Activated T-cell treated with anti-CD3 and anti-CD28 coated beads for 24 hours (primary cell): ENCODE measurements around the gene DNM1.
A peak's percentile ranks its signal among the peaks of the same experiment; 100 is the strongest.
"Not testable (repeated sequence)": the region's sequence is repeated elsewhere in the genome, so short reads cannot be mapped to it uniquely, and the experiment has no call there.

Source experiments
- DNase-seq: peaks from one replicate; pipeline ENCODE4 v3.0.0-alpha.2; 2020; ENCODE audit warnings: low read depth

The DNM1 gene

DNA sequence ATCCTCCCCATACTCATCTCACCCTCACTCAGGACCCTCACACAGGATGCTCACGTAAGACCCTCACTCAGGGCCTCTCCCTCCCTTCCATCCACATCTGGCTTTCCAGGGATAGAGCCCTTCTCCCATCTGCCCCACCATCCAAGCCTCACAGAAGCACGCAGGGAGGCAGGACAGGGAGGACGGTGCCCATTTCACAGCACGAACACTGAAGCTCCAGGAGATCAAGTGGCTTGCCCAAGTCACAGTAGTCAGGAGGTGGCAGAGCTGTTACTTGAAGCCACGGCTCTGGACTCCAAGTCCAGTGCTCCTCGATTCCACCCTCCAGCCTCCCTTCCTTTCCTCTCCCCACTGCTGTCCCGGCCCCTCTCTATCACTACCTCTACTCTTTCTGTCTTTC is 21.7 kb downstream of the DNM1 start:
- no peak for DNase-seq

DNA sequence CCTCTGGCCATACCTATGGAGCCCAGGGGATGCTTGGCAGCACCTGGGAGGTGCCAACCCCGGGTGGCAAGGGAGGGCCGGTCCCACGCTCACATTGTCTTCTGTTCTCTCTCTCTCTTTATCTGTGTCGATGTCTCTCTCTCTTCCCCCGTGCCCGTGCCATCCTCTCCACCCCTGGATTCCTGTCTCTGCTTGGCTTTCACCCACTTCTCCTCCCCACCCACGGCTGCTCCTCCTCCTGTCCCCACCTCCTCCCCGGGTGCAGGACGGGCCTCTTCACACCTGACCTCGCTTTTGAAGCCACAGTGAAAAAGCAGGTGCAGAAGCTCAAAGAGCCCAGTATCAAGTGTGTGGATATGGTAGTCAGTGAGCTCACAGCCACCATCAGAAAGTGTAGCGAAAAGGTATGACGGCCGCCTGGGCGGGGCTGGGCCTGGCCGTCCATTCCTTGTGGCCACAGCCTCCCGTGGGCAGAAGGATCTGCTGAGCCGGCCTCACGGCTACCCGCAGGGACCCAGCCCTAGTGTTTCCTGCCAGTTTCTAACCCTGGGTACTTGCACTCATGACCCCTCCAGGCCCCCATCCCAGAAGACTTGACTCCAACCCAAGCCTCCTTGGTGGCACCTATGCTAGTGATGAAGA is 22.7 kb downstream of the DNM1 start:
- no peak for DNase-seq

DNA sequence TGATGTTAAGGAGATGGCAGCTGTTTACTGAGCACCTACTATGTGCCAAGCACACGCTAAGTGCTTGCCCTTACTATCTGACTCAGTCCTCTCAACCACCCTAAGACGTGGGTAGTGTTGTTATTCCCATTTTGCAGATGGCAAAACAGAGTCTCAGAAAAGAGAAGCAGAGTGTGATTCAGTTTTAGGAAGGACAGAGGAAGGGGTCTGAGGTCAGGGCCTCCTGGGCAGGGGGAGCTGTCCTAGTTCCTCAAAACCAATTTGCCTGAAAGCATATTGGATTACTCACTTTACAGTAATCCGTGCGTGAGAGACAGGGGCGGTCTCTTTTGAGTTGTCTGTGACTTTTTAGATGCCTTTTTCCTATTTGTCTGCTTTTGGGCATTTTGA is 23.2 kb downstream of the DNM1 start:
- DNase-seq: no peak

DNA sequence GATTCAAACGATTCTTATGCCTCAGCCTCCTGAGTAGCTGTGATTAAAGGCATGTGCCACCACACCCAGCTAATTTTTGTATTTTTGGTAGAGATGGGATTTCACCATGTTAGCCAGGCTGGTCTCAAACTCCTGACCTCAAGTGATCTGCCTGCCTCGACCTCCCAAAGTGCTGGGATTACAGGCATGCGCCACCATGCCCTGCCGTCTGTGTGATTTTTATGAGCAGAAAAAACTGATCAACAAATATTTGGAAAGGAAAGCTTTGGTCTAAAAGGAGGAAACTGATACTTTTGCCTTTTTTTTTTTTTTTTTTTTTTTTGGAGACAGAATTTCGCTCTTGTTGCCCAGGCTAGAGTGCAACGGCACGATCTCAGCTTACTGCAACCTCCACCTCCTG is 27.7 kb downstream of the DNM1 start:
- DNase-seq: not testable (repeated sequence)

DNA sequence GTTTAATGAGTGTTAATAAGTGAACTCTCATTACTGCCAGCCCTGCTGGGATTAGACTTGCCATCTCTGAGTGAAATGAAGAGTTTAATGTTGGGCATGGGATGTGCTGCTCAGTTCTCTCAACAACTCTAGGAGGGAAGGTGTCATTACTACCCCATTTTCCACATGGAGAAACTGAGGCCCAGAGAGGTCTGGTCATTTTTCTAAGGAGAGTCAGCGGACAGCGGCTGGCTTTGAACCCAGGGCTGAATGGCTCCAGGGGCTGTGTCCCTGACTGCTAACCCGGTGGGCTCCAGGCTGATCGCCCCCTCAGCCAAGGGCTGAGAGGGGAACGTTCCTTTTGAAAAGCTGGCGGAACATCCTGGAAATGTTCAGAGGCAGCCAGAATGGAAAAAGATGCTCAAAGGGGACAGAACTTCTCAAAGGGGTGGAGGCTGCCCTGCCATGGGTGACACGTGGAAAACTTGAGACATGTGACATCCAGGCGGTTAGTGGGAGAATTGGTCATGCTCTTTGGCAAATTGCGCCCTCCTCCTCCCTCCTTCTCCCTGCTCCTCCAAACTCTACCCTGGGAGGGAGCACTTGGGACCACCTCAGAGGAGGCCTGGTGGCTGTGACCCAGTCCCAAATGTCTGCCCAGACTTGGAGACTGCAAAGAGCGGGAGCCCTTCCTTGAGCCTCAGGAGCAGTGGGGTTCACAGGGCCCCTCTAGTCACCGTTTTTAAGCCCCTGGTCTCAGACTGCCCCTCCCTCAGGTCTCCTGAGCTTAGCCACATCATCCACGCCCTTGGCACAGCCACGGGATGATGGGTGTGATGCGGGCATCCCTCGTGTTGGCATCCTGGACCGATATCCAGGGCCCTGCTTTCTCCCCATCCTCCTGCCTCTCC is 28.7 kb downstream of the DNM1 start:
- no peak for DNase-seq

DNA sequence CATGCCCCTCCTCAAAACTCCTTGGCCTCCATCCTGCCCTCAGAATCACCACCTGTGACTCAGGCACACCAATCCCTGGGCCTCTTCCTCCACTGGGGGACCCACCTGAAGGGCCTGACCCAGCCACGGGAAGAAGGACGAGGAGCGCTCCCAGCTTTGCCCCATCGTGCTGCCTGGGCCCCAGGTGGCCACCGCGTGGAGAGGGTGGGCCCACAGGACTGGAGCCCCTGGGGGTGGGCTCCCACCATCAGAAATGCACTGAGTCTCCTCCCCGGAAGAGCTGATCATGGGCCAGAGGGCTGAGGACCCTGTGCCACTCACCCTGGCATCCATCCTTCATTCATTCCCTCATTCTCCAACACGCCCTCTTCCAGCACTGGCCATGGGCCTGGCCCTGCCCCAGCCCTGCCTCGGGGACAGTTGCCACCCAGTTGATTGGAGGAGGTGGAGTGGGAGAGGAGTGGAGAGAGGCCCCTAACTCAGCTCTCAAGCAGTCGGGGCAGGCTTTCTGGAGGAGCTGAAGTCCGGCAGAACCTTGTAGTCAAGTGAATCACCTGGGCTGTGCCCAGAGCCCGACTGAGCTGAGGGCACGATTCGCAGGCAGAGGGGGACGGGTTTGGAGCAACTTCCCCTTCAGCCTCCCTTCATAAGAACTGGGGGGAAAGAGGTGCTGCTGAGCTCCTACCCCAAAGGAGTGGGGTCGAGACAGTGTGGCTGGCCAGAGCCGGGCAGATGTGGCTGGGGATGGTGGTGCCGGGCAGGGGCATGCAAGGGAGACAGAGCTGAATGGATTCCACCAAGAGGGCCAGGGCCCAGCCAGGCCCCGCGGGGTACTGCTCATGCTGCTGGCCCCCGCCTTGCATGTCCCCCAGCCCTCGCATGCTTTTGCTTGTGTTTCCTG is 29.6 kb downstream of the DNM1 start:
- DNase-seq: no peak

DNA sequence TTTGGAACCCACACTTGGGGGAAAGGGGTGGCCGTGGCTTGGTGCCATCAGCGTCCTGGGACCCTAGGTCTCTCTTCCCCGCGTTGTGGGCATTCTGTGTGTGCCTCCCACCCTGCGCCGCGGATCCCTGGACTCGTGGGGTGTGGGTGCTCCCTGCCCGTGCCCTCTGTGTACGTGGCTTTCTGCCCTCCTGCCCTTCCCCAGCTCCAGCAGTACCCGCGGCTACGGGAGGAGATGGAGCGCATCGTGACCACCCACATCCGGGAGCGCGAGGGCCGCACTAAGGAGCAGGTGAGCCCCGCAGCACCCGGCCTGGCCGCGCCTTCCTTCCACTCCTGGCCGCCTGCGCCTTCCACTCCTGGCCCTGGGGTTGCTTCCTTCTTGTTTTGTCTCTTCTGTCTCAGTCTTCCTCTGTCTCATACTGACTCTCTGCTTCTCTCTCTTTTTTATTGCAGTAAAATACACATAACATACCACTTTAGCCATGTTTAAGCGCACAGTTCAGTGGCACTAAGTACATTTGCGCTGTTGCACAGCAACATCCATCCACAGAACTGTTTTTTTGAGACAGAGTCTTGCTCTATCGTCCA is 30.7 kb downstream of the DNM1 start:
- DNase-seq: no peak

DNA sequence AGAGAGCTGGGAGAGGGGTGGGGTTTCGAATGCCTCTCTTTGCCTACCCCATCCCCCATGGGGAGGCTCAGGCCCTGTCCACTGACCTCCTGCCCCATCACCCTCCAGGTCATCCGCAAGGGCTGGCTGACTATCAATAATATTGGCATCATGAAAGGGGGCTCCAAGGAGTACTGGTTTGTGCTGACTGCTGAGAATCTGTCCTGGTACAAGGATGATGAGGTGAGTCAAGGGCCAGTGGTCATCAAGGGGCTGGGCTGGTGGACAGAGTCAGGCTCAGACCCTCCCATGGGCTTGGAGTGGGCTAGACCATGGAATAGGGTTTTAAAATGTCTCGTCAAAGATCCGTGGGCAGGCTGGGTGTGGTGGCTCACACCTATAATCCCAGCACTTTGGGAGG is 38.9 kb downstream of the DNM1 start:
- DNase-seq: no peak

DNA sequence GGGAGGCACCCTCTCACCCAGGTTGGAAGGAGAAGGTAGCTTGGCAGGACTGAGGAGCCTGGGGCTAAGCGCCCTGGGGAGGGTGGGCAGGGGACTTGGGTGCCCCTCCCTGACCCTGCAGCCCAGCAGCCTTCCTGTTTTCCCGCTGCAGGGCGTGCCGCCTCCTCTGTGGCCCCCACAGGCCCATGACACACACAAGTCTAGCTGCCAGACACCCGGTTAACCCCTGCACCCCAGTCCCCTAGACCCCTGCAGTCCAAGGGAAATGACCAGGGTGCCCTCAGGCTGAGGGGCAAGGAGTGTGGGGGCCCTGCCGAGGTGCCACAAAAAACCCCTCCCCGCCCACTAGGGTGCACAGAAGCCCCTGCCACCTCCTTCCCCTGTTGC is 39.6 kb downstream of the DNM1 start:
- DNase-seq: no peak

DNA sequence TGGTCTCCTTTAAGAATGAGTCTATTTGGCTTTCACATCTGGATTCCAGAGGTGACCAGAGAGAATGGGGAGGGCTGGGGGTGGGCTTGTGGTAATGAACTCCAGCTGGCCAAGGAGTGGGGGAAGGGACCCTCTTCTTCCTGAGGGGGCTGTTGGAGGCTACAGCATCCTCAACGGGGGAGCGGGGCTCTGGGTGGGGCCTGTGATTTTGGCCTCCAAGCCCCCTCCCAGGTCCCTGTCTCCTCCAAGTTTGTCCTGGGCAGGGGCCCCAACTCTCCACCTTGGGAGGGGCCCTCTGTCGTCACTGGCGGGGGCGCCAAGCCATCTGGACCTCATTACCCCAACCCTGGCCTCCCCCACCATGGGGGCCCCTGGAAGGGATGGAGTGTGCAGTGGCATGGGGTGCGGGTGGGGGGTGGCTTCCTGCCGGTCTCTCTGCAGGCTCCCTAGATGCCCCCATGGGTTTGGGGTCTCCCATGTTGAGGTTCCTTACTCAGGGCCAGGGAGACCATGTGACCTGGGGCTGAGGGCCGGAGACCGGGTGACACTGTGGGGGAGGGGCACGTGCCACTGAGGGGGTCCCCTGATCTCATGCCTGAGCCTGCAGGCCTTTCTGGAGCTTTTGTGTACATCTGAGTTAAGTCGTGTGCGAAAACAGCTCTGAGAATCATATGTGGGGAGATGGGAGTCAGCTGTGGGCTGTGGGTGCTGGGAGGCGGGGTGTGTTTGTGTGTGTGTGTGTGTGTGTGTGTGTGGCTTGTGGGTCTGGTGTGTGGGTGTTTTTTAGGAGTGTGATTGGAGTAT is 40.2 kb downstream of the DNM1 start:
- no peak for DNase-seq

DNA sequence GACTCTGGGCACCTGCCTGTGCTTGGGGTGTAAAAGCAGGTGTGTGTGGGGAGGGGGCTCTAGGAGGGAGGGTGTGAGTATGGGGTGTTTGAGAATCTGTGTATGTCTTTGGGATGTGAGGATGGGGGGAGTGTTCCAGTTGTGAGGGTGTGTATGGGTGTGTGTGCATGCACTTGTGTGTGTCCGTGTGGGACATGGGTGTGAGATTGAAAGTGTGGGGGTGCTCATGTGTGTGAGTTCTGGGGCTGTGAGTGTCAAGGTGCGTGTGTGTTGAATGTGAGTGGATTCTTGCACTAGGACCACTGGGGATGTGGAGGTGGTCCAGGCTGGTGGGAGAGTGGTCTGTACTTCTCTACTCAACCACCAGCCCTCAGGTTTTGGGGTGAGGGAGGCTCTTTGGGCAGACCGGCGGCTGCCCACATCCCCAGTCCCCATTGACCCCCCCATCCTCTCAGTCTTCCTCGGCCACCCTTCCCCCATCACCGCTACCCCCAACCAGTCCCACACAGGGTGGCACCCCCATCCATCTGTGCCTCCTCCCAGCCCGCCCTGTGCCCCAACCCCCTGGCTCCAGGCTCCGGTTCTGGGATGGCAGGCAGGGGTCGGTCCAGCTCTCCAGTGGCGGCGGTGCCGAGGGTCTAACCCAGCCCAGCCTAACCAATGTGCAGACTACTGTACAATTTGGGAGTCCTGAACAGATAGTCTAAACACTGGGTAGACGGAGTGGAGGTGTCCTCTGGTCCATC is 41.1 kb downstream of the DNM1 start:
- DNase-seq: no peak

DNA sequence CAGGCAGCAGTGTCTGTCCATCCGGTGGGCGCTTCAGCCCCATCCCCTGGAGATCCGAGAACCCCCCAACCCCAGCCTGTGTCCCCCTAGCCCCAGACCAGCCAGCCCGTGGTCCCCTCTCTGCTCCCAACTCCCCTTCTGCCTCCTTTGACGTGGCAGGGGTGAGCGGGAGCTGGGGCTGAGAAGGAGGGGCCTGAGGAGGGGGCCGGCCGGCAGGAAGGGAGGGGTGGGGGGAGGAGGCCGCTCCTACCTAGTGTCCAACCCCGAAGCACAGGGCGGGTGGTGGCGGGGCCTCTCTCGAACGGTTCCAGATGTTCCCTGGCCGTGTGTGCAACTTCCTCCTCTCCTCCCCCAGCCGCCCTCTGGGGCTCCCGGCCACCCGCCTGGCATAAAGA is 41.7 kb downstream of the DNM1 start:
- no peak for DNase-seq

DNA sequence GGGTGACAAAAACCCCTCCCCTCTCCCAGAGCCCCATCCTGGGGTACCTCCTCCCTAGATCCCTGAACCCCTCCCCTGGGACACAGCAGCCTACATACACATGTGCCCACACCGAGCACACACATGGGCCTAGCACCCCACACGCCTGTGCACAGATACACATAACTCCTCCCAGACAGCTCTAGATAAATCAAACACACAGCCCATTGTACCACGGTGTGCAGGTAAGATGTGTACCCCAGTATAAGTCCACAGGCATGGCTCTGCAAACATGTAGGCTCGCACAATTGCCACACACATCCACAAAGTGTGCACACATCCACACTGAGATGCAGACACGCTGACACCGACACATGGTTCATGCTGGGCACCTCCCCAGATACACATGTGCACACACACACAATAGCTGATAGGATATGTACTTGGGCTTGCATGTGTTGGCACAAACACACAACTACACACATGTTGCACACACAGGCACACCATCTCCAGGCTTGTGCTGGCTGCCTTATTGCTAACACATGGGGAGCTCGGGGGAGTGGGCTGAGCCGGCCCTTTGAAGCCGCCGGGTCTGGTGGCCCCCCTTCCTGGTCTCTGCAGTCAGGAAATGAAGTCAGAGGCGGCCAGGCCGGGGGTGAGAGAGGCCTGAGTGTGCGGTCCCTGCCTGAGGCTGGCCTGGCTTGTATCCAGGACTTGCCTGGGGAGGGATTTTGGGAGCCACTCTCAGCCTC is 42.4 kb downstream of the DNM1 start:
- DNase-seq: no peak

DNA sequence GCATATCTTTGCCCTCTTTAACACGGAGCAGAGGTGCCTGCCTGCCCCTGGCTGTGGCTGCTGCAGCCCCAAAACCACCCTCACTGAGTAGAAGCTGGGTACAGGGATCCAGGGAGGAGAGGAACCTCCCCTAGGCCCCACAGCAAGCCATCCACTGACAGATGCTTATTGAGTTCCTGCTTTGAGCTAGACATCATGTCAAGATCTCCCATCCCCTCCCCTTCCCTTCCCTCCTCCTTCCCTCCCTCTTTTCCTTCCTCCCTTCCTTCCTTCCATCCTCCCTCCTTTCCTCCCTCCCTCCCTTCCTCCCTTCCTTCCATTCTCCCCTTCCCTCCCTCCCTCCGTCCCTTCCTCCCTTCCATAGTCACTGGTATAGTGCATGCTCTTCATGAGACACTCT is 43.3 kb downstream of the DNM1 start:
- no peak for DNase-seq

DNA sequence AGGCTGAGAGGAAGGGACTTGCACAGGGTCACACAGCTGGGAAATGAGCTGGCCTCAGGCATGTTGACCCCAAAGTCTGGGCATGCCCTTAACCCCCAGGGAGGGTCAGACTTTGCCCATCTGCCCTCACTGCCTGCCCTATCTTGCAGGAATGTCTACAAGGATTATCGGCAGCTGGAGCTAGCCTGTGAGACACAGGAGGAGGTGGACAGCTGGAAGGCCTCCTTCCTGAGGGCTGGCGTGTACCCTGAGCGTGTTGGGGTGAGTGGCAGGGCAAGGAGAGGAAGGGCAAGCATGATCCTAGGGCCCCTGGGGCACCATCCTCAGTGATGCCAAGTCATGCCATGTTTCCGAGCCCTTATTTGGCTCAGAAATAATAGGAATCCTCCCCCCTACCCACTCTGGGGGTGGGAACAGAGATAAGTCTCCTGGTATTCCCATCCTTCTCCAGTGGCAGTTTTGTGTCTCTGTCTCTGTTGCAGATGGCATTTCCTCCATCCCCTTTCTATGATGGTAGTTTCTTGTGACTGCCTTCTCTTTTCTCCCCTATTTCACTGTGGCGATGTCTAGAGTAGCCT is 44.1 kb downstream of the DNM1 start:
- DNase-seq: no peak

DNA sequence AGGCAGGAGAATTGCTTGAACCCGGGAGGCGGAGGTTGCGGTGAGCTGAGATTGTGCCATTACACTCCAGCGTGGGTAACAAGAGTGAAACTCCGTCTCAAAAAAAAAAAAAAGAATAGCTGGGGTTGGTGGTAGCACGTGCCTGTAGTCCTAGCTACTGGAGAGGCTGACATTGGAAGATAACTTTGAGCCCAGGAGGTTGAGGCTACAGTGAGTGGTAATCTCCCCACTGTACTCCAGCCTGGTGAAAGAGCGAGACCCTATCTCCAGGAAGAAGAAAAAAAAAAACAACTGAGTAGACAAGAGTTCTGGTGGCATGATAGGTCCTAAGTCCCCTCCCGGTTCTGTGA is 46.4 kb downstream of the DNM1 start:
- DNase-seq: no peak

DNA sequence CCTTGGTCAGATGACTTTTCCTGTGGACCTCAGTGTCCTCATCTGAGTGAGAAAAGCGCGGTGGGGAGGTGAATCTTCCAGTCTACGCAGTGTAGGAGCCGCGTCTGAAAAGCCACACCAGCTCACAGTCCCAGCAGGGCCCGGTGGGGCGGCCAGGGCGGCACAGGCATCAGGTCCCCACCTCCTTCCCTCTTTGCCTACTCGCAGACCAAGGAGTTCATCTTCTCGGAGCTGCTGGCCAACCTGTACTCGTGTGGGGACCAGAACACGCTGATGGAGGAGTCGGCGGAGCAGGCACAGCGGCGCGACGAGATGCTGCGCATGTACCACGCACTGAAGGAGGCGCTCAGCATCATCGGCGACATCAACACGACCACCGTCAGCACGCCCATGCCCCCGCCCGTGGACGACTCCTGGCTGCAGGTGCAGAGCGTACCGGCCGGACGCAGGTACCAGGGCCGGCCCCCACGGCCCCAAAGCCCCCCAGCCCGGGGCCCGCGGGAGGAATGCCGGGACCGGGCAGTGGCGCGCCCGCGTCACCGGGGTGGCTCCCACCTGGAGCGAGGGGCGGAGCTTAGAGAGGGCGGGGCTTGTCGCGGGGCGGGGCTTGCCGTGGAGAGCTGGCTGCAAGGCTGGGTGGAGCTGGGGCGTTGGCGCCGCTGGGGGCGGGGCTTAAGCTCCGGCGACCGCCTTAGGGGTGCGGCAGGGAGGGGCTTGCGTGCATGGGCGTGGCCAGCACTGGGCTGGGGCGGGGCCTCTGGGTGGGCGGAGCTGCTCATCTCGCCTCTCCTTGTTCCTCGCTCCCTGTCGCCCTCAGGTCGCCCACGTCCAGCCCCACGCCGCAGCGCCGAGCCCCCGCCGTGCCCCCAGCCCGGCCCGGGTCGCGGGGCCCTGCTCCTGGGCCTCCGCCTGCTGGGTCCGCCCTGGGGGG is 47.0 kb downstream of the DNM1 start:
- peak; percentile 98 for DNase-seq

DNA sequence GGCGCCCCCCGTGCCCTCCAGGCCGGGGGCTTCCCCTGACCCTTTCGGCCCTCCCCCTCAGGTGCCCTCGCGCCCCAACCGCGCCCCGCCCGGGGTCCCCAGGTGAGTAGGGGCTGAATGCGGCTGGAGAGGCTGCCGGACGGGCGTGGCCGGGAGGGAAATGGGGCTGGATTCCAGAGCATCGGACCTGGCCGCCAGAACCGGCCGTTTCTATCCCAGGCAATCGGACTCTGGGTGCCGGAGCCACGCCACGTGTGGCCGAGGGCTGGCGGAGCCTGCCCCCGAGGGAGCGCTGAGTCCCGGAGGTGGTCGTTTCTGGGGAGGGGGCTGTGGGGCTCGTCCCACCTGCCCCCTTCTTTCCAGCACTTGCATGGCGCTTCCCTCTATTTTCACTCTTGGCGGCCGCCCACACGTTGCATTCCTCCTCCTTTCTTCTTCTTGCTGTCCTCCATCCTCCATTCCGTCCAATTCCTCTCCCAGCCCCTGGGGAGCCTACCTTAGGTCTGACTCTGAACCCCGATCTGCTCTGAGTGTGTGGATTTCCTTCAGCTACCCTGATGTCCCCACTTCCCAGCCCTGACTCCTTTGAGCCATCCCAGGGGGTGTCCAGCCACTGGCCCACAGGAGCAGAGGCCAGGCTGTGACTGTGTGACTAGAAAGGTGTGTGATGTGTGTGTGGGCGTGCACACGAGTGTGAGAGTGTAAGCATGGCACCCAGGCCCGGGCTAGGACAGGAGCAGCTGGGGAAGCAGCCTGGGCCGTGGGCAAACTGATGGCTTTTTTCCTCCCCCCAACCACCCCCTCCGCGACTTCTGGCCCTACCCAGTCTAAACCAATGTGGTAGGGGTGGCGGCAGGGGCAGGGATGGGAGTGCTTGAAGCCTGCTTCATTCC is 47.9 kb downstream of the DNM1 start:
- no peak for DNase-seq
